Calu3 (cell line): Measurements from ENCODE around the gene HNRNPAB. TPM values are rescaled to one million over a fixed set of nuclear protein-coding genes. Genes with fewer than 3 reads are reported as not detected.

Experiments used
- BruUV-seq: library from RNA; stranded (reverse); fragments of 400-500 nt; replicated peaks from 2 replicates; lab custom pipeline; 2021; lab: Mats Ljungman, UMichigan
- CTCF ChIA-PET: fragments of 300-600 bp; sonication (Branson Sonifier 250); formaldehyde crosslinking; loops from one replicate; lab custom pipeline; 2022; ENCODE audit warnings: antibody characterized with exemption; lab: Charles Lee
- DNase-seq: peaks from one replicate; pipeline ENCODE4 v3.0.0; 2022
- H3K27ac Mint-ChIP-seq: one replicate; pipeline ENCODE4 v1.8.0; 2022; ENCODE audit warnings: mixed read lengths; ENCODE audit not compliant: unreplicated experiment
- H3K27me3 Mint-ChIP-seq: one replicate; pipeline ENCODE4 v1.8.0; 2022; ENCODE audit warnings: mixed read lengths; ENCODE audit not compliant: unreplicated experiment
- H3K36me3 Mint-ChIP-seq: one replicate; pipeline ENCODE4 v1.8.0; 2022; ENCODE audit warnings: mild to moderate bottlenecking, moderate library complexity, mixed read lengths; ENCODE audit not compliant: insufficient read depth, unreplicated experiment
- H3K4me1 Mint-ChIP-seq: one replicate; pipeline ENCODE4 v1.8.0; 2022; ENCODE audit warnings: mild to moderate bottlenecking, low read depth, mixed read lengths; ENCODE audit not compliant: unreplicated experiment
- H3K4me3 Mint-ChIP-seq: one replicate; pipeline ENCODE4 v1.8.0; 2022; ENCODE audit warnings: mild to moderate bottlenecking, low read depth, moderate library complexity, mixed read lengths; ENCODE audit not compliant: unreplicated experiment
- H3K9me3 Mint-ChIP-seq: one replicate; pipeline ENCODE4 v1.8.0; 2022; ENCODE audit warnings: low read depth, mixed read lengths; ENCODE audit not compliant: unreplicated experiment
- CTCF ChIP-seq: fragments of 200-600 bp; IDR thresholded peaks from one replicate; pipeline ENCODE4 v1.8.0; 2022; ENCODE audit warnings: antibody characterized with exemption; ENCODE audit not compliant: unreplicated experiment
- intact Hi-C: fragments of 100-400 bp; cut with micrococcal nuclease; formaldehyde crosslinking; loops from one replicate; pipeline ENCODE4 v1.10.0; 2022; ENCODE audit not compliant: unreplicated experiment
- total RNA-seq: library from RNA; stranded (reverse); gene quantifications from 2 replicates; pipeline ENCODE4 v1.2.3, GENCODE V29; 2022

The HNRNPAB gene
- total RNA-seq, 1 experiment from 2014 or later = 314 TPM

GRCh38 chr5:178218827-178219226 lies 14.5 kb downstream of the HNRNPAB start:
- CTCF ChIA-PET = no interaction called here
- intact Hi-C loops = no loop called here
- Mint-ChIP-seq H3K27me3 (no peaks in the 10 kb centered on the region), H3K27ac (no peak overlapping the region), H3K9me3 (no peaks in the 10 kb centered on the region), H3K4me3 (no peak overlapping the region), H3K4me1 (no peaks in the 10 kb centered on the region), H3K36me3 (peaks cover 90% of the 10 kb centered on the region)
- no peak for TF ChIP-seq CTCF
- DNase-seq = no peak
- BruUV-seq = no TSS peak

- H3K4me1 Mint-ChIP-seq = peaks cover under 1% of the 10 kb centered on the region
- TF ChIP-seq CTCF = no peak
- H3K9me3 Mint-ChIP-seq = no peaks in the 10 kb centered on the region
- CTCF ChIA-PET = no interaction called here
- DNase-seq = no peak
- peaks cover 73% of the 10 kb centered on the region for H3K36me3 Mint-ChIP-seq
- BruUV-seq = no TSS peak
- H3K4me3 Mint-ChIP-seq = no peak overlapping the region
- no peaks in the 10 kb centered on the region for H3K27me3 Mint-ChIP-seq
- no peak overlapping the region for H3K27ac Mint-ChIP-seq
- intact Hi-C loops = no loop called here
Measured at GRCh38 chr5:178221282-178221681, 16.9 kb downstream of the HNRNPAB start.

GRCh38 chr5:178221853-178222252 lies 17.5 kb downstream of the HNRNPAB start:
- peaks cover 73% of the 10 kb centered on the region for H3K36me3 Mint-ChIP-seq
- no peaks in the 10 kb centered on the region for H3K9me3 Mint-ChIP-seq
- no TSS peak for BruUV-seq
- H3K27ac Mint-ChIP-seq = no peak overlapping the region
- TF ChIP-seq CTCF = no peak
- CTCF ChIA-PET = no interaction called here
- no peak overlapping the region for H3K4me3 Mint-ChIP-seq
- intact Hi-C loops = no loop called here
- no peaks in the 10 kb centered on the region for H3K27me3 Mint-ChIP-seq
- DNase-seq = no peak
- H3K4me1 Mint-ChIP-seq = peaks cover 7% of the 10 kb centered on the region

GRCh38 chr5:178222292-178222691 lies 18.0 kb downstream of the HNRNPAB start:
- Mint-ChIP-seq H3K4me1 (peaks cover 11% of the 10 kb centered on the region), H3K4me3 (no peak overlapping the region), H3K27me3 (no peaks in the 10 kb centered on the region), H3K9me3 (peaks cover 2% of the 10 kb centered on the region), H3K36me3 (peaks cover 73% of the 10 kb centered on the region), H3K27ac (no peak overlapping the region)
- CTCF ChIA-PET = no interaction called here
- no peak for TF ChIP-seq CTCF
- intact Hi-C loops = no loop called here
- DNase-seq = no peak
- no TSS peak for BruUV-seq
